Naive thymus-derived CD4-positive, alpha-beta T cell (primary cell): ENCODE results near the gene HYAL4. TPM values are rescaled to one million over a fixed set of nuclear protein-coding genes. Genes with fewer than 3 reads are reported as not detected.

ENCODE experiments used
- ATAC-seq: fragments of 150-1000 bp; cut with Tn5 transposase; 2 replicates; pipeline ENCODE4 v1.10.0; 2021; ENCODE audit warnings: mild to moderate bottlenecking, moderate library complexity
- CTCF ChIA-PET: fragments of 350-600 bp; sonication (Branson Sonifier 250); formaldehyde crosslinking; loops from one replicate; lab custom pipeline; 2021; ENCODE audit warnings: antibody characterized with exemption; lab: Charles Lee
- POLR2A ChIA-PET: fragments of 350-600 bp; sonication (Branson Sonifier 250); formaldehyde crosslinking; loops from one replicate; lab custom pipeline; 2021; ENCODE audit warnings: antibody characterized with exemption, inconsistent platforms; lab: Charles Lee
- DNase-seq, 9 donors: peaks; one replicate each; pipeline versions ENCODE4 v3.0.0 to v3.0.0-alpha.2; 2020 to 2022; ENCODE audit warnings: mixed read lengths in 1 of 9
- H3K27ac ChIP-seq: one replicate; pipeline ENCODE4 v1.7.0; 2013; ENCODE audit warnings: mild to moderate bottlenecking, low read depth, low read length, moderate library complexity
- H3K27me3 ChIP-seq, 2 donors: one replicate each; pipeline ENCODE4 v1.7.0; 2013; ENCODE audit warnings: low read length in 2 of 2, mild to moderate bottlenecking in 2 of 2, moderate library complexity in 2 of 2; ENCODE audit not compliant: control insufficient read depth in 2 of 2, insufficient read depth in 2 of 2
- H3K36me3 ChIP-seq, 3 experiments: 1 replicate in 2 of 3; 2 replicates in 1 of 3; pipeline ENCODE4 v1.7.0; 2013; ENCODE audit warnings: low read length in 3 of 3, mild to moderate bottlenecking in 3 of 3, moderate library complexity in 1 of 3; ENCODE audit not compliant: insufficient read depth in 3 of 3, control insufficient read depth in 2 of 3
- H3K4me1 ChIP-seq, 2 donors: one replicate each; pipeline ENCODE4 v1.7.0; 2013; ENCODE audit warnings: low read length in 2 of 2, mild to moderate bottlenecking in 2 of 2, moderate library complexity in 1 of 2; ENCODE audit not compliant: control insufficient read depth in 2 of 2, insufficient read depth in 2 of 2
- H3K4me3 ChIP-seq: 2 replicates; pipeline ENCODE4 v1.7.0; 2013; ENCODE audit warnings: mild to moderate bottlenecking, low read length
- H3K9me3 ChIP-seq, 3 experiments: 1 replicate in 2 of 3; 2 replicates in 1 of 3; pipeline ENCODE4 v1.7.0; 2013; ENCODE audit warnings: low read length in 3 of 3; ENCODE audit not compliant: control insufficient read depth in 2 of 3
- H3K27ac Mint-ChIP-seq, 9 donors: one replicate each; pipeline ENCODE4 v1.8.0; 2020 to 2022; ENCODE audit warnings: mixed read lengths in 9 of 9, mild to moderate bottlenecking in 8 of 9, moderate library complexity in 5 of 9, inconsistent platforms in 2 of 9
- H3K27me3 Mint-ChIP-seq, 5 donors: one replicate each; pipeline ENCODE4 v1.8.0; 2021 to 2022; ENCODE audit warnings: mixed read lengths in 5 of 5, mild to moderate bottlenecking in 1 of 5
- H3K36me3 Mint-ChIP-seq, 5 donors: one replicate each; pipeline ENCODE4 v1.8.0; 2020 to 2022; ENCODE audit warnings: mixed read lengths in 5 of 5, mild to moderate bottlenecking in 3 of 5, inconsistent platforms in 1 of 5
- H3K4me1 Mint-ChIP-seq, 7 donors: one replicate each; pipeline ENCODE4 v1.8.0; 2020 to 2022; ENCODE audit warnings: mixed read lengths in 7 of 7, mild to moderate bottlenecking in 3 of 7, inconsistent platforms in 1 of 7
- H3K4me3 Mint-ChIP-seq, 10 donors: one replicate each; pipeline ENCODE4 v1.8.0; 2020 to 2022; ENCODE audit warnings: mild to moderate bottlenecking in 10 of 10, mixed read lengths in 10 of 10, moderate library complexity in 6 of 10, inconsistent platforms in 2 of 10
- H3K9me3 Mint-ChIP-seq, 11 donors: one replicate each; pipeline ENCODE4 v1.8.0; 2020 to 2022; ENCODE audit warnings: mixed read lengths in 11 of 11, mild to moderate bottlenecking in 4 of 11, inconsistent platforms in 1 of 11, moderate library complexity in 1 of 11
- intact Hi-C, 2 donors: fragments of 100-400 bp; cut with micrococcal nuclease; formaldehyde crosslinking; loops; one replicate each; pipeline ENCODE4 v1.15.1; 2023
- polyA plus RNA-seq, 2 donors: library from polyadenylated mRNA; unstranded; fragments of 300-500 nt; fragmentation: Illumina TruSeq; gene quantifications; one replicate each; pipeline ENCODE4 v1.2.3, GENCODE V29; 2021
- total RNA-seq, 6 experiments: library from RNA in 5 of 6; stranded (reverse) in 5 of 6; gene quantifications; 1 replicate in 5 of 6; 2 replicates in 1 of 6; pipeline ENCODE4 v1.2.3 and lab custom pipeline; 2021 to 2026

HYAL4 gene
- total RNA-seq (under 1 TPM in 1 of 5 experiments, not detected in 4; 0.19 TPM), polyA plus RNA-seq (not detected), total RNA-seq (lab: John Stamatoyannopoulos, UW) (not detected)

DNA sequence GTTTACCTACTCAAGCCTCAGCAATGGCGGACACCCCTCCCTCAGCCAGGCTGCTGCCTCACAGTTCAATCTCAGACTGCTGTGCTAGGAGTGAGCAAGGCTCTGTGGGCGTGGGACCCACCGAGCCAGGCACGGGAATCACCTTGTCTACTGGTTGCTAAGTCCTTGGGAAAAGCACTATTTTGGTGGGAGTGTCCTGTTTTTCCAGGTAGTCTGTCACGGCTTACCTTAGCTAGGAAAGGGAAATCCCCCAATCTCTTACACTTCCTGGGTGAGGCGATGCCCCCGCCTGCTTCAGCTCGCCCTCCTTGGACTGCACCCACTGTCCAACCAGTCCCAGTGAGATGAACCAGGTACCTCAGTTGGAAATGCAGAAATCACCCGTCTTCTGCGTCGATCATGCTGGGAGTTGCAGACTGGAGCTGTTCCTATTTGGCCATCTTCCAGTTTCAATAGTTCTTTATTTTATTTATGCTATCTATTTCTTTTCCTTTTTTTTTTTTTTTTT, at the start of gene HYAL4:
TSS of gene HYAL4 (plus strand) at position 458 of the 508 bp plus-strand sequence. CDS start 23,105 bp downstream, outside the sequence.
- Histone ChIP-seq H3K4me3 (no peak within 1 kb of the TSS), H3K9me3 (no peaks in the 10 kb centered on the region), H3K27ac (no peak within 1 kb of the TSS), H3K36me3 (no peaks in the 10 kb centered on the region), H3K4me1 (no peaks in the 10 kb centered on the region), H3K27me3 (no peaks in the 10 kb centered on the region)
- peaks cover 0 to 12% (median 4%) of the 10 kb centered on the region in 11 donors for H3K9me3 Mint-ChIP-seq
- DNase-seq: no peak
- intact Hi-C loops: no loop called here
- CTCF ChIA-PET: no interaction called here
- no peaks in the 10 kb centered on the region for H3K4me1 Mint-ChIP-seq
- H3K27ac Mint-ChIP-seq: no peak within 1 kb of the TSS
- POLR2A ChIA-PET: no interaction called here
- ATAC-seq: no peak
- peaks cover 0 to 40% (median 29%) of the 10 kb centered on the region in 5 donors for H3K27me3 Mint-ChIP-seq
- peaks cover 0 to 7% (median 0%) of the 10 kb centered on the region in 5 donors for H3K36me3 Mint-ChIP-seq
- no peak within 1 kb of the TSS for H3K4me3 Mint-ChIP-seq

- no peaks in the 10 kb centered on the region for H3K4me1 Mint-ChIP-seq
- ATAC-seq (no peak), DNase-seq (no peak)
- CTCF ChIA-PET: no interaction called here
- Histone ChIP-seq H3K27ac (no peak overlapping the region), H3K36me3 (no peaks in the 10 kb centered on the region), H3K27me3 (no peaks in the 10 kb centered on the region), H3K4me3 (no peak overlapping the region), H3K4me1 (no peaks in the 10 kb centered on the region), H3K9me3 (no peaks in the 10 kb centered on the region)
- no peaks in the 10 kb centered on the region for H3K9me3 Mint-ChIP-seq
- POLR2A ChIA-PET: no interaction called here
- no peak overlapping the region for H3K27ac Mint-ChIP-seq
- H3K27me3 Mint-ChIP-seq: peaks cover 0 to 3% (median 0%) of the 10 kb centered on the region in 5 donors
- intact Hi-C loops: loop anchor here (5.0 kb wide), 2 partner anchors 114 to 1061 kb away; no protein-coding TSS in a partner anchor
- H3K4me3 Mint-ChIP-seq: no peak overlapping the region
- H3K36me3 Mint-ChIP-seq: no peaks in the 10 kb centered on the region
These were observed 49.1 kb upstream of the HYAL4 start for GRCh38 chr7:123795917-123796316.

DNA sequence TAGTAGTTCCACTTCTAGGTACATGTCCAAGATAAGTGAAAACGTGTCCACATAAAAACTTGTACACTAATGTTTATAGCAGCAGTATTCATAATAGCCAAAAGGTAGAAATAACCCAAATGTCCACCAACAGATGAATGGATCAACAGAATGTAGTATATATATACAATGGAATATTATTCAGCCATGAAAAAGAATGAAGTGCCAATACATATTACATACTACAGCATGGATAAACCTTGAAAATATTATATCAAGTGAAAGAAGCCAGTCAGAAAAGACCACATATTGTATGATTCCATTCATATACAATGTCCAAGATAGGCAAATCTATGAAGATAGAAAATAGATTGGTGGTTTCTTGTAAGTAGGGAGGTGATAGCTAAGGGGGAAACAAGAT, 48.4 kb upstream of the HYAL4 start:
- ChIA-PET CTCF (interaction anchor here (1.1 kb wide), 1 partner anchor 69 kb away, joined by 3 read pairs; no protein-coding TSS in a partner anchor), POLR2A (no interaction called here)
- H3K27ac ChIP-seq: no peak overlapping the region
- no peak for ATAC-seq
- Mint-ChIP-seq H3K4me3 (no peak overlapping the region), H3K4me1 (no peaks in the 10 kb centered on the region), H3K9me3 (no peaks in the 10 kb centered on the region), H3K36me3 (no peaks in the 10 kb centered on the region), H3K27me3 (peaks cover 0 to 3% (median 0%) of the 10 kb centered on the region in 5 donors), H3K27ac (no peak overlapping the region)
- no peaks in the 10 kb centered on the region for H3K27me3 ChIP-seq
- no peak overlapping the region for H3K4me3 ChIP-seq
- no peaks in the 10 kb centered on the region for H3K9me3 ChIP-seq
- no peaks in the 10 kb centered on the region for H3K4me1 ChIP-seq
- no peak for DNase-seq
- intact Hi-C loops: loop anchor here (5.0 kb wide), 2 partner anchors 114 to 1061 kb away; no protein-coding TSS in a partner anchor
- no peaks in the 10 kb centered on the region for H3K36me3 ChIP-seq

- no peak overlapping the region for H3K27ac ChIP-seq
- H3K4me3 ChIP-seq: no peak overlapping the region
- H3K9me3 ChIP-seq: no peaks in the 10 kb centered on the region
- Mint-ChIP-seq H3K4me3 (no peak overlapping the region), H3K9me3 (no peaks in the 10 kb centered on the region), H3K27ac (no peak overlapping the region), H3K4me1 (no peaks in the 10 kb centered on the region), H3K27me3 (peaks cover 0 to 3% (median 0%) of the 10 kb centered on the region in 5 donors), H3K36me3 (no peaks in the 10 kb centered on the region)
- no peaks in the 10 kb centered on the region for H3K27me3 ChIP-seq
- H3K4me1 ChIP-seq: no peaks in the 10 kb centered on the region
- POLR2A ChIA-PET: no interaction called here
- ATAC-seq (no peak), DNase-seq (peak in 5 of 9 donors; percentile 3 to 10 (median 9))
- intact Hi-C loops: loop anchor here (1.0 to 5.0 kb wide), 3 partner anchors 67 to 1059 kb away; no protein-coding TSS in a partner anchor
- CTCF ChIA-PET: interaction anchor here (0.8 to 1.4 kb wide), 2 partner anchors 49 to 68 kb away, joined by 3 to 5 read pairs; partner anchors contain the start of gene WASL
- no peaks in the 10 kb centered on the region for H3K36me3 ChIP-seq
These were observed 47.1 kb upstream of the HYAL4 start for GRCh38 chr7:123797673-123798531.

- Mint-ChIP-seq H3K27me3 (peaks cover 0 to 2% (median 0%) of the 10 kb centered on the region in 5 donors), H3K36me3 (no peaks in the 10 kb centered on the region), H3K9me3 (no peaks in the 10 kb centered on the region), H3K27ac (no peak overlapping the region), H3K4me1 (no peaks in the 10 kb centered on the region), H3K4me3 (no peak overlapping the region)
- Histone ChIP-seq H3K9me3 (no peaks in the 10 kb centered on the region), H3K27ac (no peak overlapping the region), H3K4me1 (no peaks in the 10 kb centered on the region), H3K4me3 (no peak overlapping the region), H3K27me3 (no peaks in the 10 kb centered on the region), H3K36me3 (no peaks in the 10 kb centered on the region)
- DNase-seq (no peak), ATAC-seq (no peak)
- POLR2A ChIA-PET: interaction anchor here (0.6 kb wide), 1 partner anchor 12 kb away, joined by 6 read pairs; no protein-coding TSS in a partner anchor
- CTCF ChIA-PET: interaction anchor here (1.4 kb wide), 1 partner anchor 50 kb away, joined by 3 read pairs; the partner anchor contains the start of gene WASL
- intact Hi-C loops: loop anchor here (1.0 to 5.0 kb wide), 3 partner anchors 67 to 1059 kb away; no protein-coding TSS in a partner anchor
These were observed 46.3 kb upstream of the HYAL4 start for GRCh38 chr7:123798532-123799188.

GRCh38 chr7:123802249-123802648, 42.7 kb upstream of the HYAL4 start:
- ChIA-PET CTCF (no interaction called here), POLR2A (no interaction called here)
- DNase-seq: no peak
- H3K9me3 Mint-ChIP-seq: no peaks in the 10 kb centered on the region
- H3K9me3 ChIP-seq: no peaks in the 10 kb centered on the region
- H3K27me3 Mint-ChIP-seq: no peaks in the 10 kb centered on the region
- H3K27ac Mint-ChIP-seq: no peak overlapping the region
- no peaks in the 10 kb centered on the region for H3K4me1 ChIP-seq
- intact Hi-C loops: no loop called here
- no peak for ATAC-seq
- H3K4me3 ChIP-seq: no peak overlapping the region
- H3K27me3 ChIP-seq: no peaks in the 10 kb centered on the region
- H3K36me3 ChIP-seq: no peaks in the 10 kb centered on the region
- H3K27ac ChIP-seq: no peak overlapping the region
- no peak overlapping the region for H3K4me3 Mint-ChIP-seq
- peaks cover 0 to 3% (median 0%) of the 10 kb centered on the region in 7 donors for H3K4me1 Mint-ChIP-seq
- no peaks in the 10 kb centered on the region for H3K36me3 Mint-ChIP-seq
